A673 (cell line): Measurements from ENCODE around the gene C20orf202. TPM values are rescaled to one million over a fixed set of nuclear protein-coding genes. Genes with fewer than 3 reads are reported as not detected.

Experiments used
- BruUV-seq: library from RNA; stranded (reverse); fragments of 400-500 nt; replicated peaks from 2 replicates; lab custom pipeline; 2021; lab: Mats Ljungman, UMichigan
- CTCF ChIA-PET: fragments of 300-600 bp; sonication (Branson Sonifier 250); formaldehyde crosslinking; loops from one replicate; lab custom pipeline; 2022; ENCODE audit warnings: antibody characterized with exemption; lab: Charles Lee
- POLR2A ChIA-PET: fragments of 300-600 bp; sonication (Branson Sonifier 250); formaldehyde crosslinking; loops from one replicate; lab custom pipeline; 2022; ENCODE audit warnings: antibody characterized with exemption; ENCODE audit not compliant: low non-redundant PET; lab: Charles Lee
- DNase-seq: peaks from one replicate; pipeline ENCODE4 v3.0.0-alpha.2; 2015; ENCODE audit warnings: low spot score
- H3K27ac ChIP-seq: fragments of 200-600 bp; sonication (generic); 2 replicates; pipeline ENCODE4 v1.5.1; 2016; ENCODE audit warnings: mixed run types, low read depth, mild to moderate bottlenecking, mixed read lengths, antibody characterized with exemption, low read length; ENCODE audit not compliant: poor library complexity, severe bottlenecking
- H3K27me3 ChIP-seq: fragments of 200-600 bp; sonication (generic); replicated peaks from 2 replicates; pipeline ENCODE4 v1.6.1; 2017; ENCODE audit warnings: mixed run types, low read depth, mild to moderate bottlenecking, mixed read lengths, antibody characterized with exemption, low read length; ENCODE audit not compliant: insufficient read depth, poor library complexity
- H3K36me3 ChIP-seq: fragments of 200-600 bp; sonication (generic); 2 replicates; pipeline ENCODE4 v1.6.1; 2016; ENCODE audit warnings: mixed run types, mild to moderate bottlenecking, mixed read lengths, antibody characterized with exemption, low read length; ENCODE audit not compliant: insufficient read depth, poor library complexity, severe bottlenecking
- H3K4me1 ChIP-seq: fragments of 200-600 bp; sonication (generic); 2 replicates; pipeline ENCODE4 v1.6.1; 2017; ENCODE audit warnings: mixed run types, mild to moderate bottlenecking, mixed read lengths, antibody characterized with exemption, low read length; ENCODE audit not compliant: insufficient read depth, poor library complexity, severe bottlenecking
- H3K4me3 ChIP-seq: fragments of 200-600 bp; sonication (generic); 2 replicates; pipeline ENCODE4 v1.5.1; 2016; ENCODE audit warnings: low read depth, mixed run types, mild to moderate bottlenecking, mixed read lengths, low read length; ENCODE audit not compliant: poor library complexity, severe bottlenecking
- H3K9me3 ChIP-seq: fragments of 200-600 bp; sonication (generic); 2 replicates; pipeline ENCODE4 v1.6.1; 2016; ENCODE audit warnings: mixed run types, low read depth, mild to moderate bottlenecking, mixed read lengths, antibody characterized with exemption, low read length; ENCODE audit not compliant: poor library complexity, severe bottlenecking
- CTCF ChIP-seq: fragments of 300-800, 200-600 bp; sonication (generic); conservative IDR thresholded peaks from 2 replicates; pipeline ENCODE4 v1.5.1; 2017; ENCODE audit warnings: low read depth, mild to moderate bottlenecking, antibody characterized with exemption, low read length, moderate library complexity, mixed read lengths
- EZH2 ChIP-seq: fragments of 200-600 bp; sonication (generic); IDR thresholded peaks from 2 replicates; pipeline ENCODE4 v1.6.1; 2017; ENCODE audit warnings: borderline replicate concordance, low read depth, mild to moderate bottlenecking, mixed read lengths, antibody characterized with exemption, low read length; ENCODE audit not compliant: poor library complexity, severe bottlenecking
- intact Hi-C: fragments of 100-400 bp; cut with micrococcal nuclease; formaldehyde crosslinking; loops from one replicate; pipeline ENCODE4 v1.10.0; 2022; ENCODE audit not compliant: unreplicated experiment
- total RNA-seq: library from RNA; stranded (reverse); gene quantifications from 2 replicates; pipeline ENCODE4 v1.2.3, GENCODE V29; 2021

C20orf202 gene
- total RNA-seq, 1 experiment from 2014 or later: not detected

GRCh38 chr20:1242099-1242498 lies 38.8 kb downstream of the C20orf202 start:
- no peaks in the 10 kb centered on the region for H3K36me3 ChIP-seq

GRCh38 chr20:1242530-1242929 lies 39.3 kb downstream of the C20orf202 start:
- no peak overlapping the region for H3K27ac ChIP-seq
- CTCF ChIA-PET: no interaction called here
- H3K27me3 ChIP-seq: peaks cover 38% of the 10 kb centered on the region

More at GRCh38 chr20:1242099-1242498, 38.8 kb downstream of the C20orf202 start:
- Histone ChIP-seq H3K27me3 (peaks cover 40% of the 10 kb centered on the region), H3K4me3 (no peak overlapping the region), H3K27ac (no peak overlapping the region), H3K9me3 (no peaks in the 10 kb centered on the region), H3K4me1 (no peaks in the 10 kb centered on the region)
- no peak for DNase-seq
- no peak for TF ChIP-seq EZH2
- no peak for TF ChIP-seq CTCF
- intact Hi-C loops: no loop called here
- no TSS peak for BruUV-seq
- ChIA-PET POLR2A (no interaction called here), CTCF (no interaction called here)

GRCh38 chr20:1245578-1245977 lies 42.3 kb downstream of the C20orf202 start:
- POLR2A ChIA-PET: no interaction called here
- Histone ChIP-seq H3K27me3 (peaks cover 27% of the 10 kb centered on the region), H3K27ac (no peak overlapping the region), H3K9me3 (no peaks in the 10 kb centered on the region), H3K4me3 (no peak overlapping the region), H3K4me1 (no peaks in the 10 kb centered on the region), H3K36me3 (no peaks in the 10 kb centered on the region)
- CTCF ChIA-PET: no interaction called here
- intact Hi-C loops: no loop called here
- DNase-seq: no peak
- TF ChIP-seq CTCF (no peak), EZH2 (no peak)
- no TSS peak for BruUV-seq

More at GRCh38 chr20:1242530-1242929, 39.3 kb downstream of the C20orf202 start:
- intact Hi-C loops: no loop called here
- Histone ChIP-seq H3K9me3 (no peaks in the 10 kb centered on the region), H3K36me3 (no peaks in the 10 kb centered on the region), H3K4me1 (no peaks in the 10 kb centered on the region), H3K4me3 (no peak overlapping the region)
- no TSS peak for BruUV-seq
- TF ChIP-seq CTCF (no peak), EZH2 (no peak)
- POLR2A ChIA-PET: no interaction called here
- DNase-seq: no peak
